ENCODE measurements around the gene SIGLECL1.

DNA sequence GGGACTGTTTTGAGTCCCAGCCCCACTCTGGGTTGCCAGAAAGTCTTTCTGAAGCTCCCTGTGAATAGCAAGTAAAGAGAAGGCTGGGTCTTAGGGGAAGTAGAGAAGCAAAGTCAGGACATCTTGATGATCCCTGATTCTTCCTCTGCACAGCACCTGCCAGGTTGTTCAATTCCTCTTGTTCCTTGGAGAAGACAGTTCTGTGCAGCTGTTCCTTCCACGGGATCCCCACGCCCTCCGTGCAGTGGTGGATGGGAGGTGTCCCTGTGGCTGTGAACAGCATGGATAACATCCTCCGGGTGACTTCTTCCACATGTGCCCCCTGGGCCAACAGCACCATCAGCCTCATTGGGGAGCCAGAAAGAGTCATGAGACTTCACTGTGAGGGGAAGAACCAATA lies 31.5 kb downstream of the SIGLECL1 start:
- TF ChIP-seq, protein P1, sequence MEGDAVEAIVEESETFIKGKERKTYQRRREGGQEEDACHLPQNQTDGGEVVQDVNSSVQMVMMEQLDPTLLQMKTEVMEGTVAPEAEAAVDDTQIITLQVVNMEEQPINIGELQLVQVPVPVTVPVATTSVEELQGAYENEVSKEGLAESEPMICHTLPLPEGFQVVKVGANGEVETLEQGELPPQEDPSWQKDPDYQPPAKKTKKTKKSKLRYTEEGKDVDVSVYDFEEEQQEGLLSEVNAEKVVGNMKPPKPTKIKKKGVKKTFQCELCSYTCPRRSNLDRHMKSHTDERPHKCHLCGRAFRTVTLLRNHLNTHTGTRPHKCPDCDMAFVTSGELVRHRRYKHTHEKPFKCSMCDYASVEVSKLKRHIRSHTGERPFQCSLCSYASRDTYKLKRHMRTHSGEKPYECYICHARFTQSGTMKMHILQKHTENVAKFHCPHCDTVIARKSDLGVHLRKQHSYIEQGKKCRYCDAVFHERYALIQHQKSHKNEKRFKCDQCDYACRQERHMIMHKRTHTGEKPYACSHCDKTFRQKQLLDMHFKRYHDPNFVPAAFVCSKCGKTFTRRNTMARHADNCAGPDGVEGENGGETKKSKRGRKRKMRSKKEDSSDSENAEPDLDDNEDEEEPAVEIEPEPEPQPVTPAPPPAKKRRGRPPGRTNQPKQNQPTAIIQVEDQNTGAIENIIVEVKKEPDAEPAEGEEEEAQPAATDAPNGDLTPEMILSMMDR (IDR thresholded peaks at IDR 0.05; ENCODE audit: insufficient read depth, low read depth, low read length), result no peak
- TF ChIP-seq EZH2 (IDR thresholded peaks at IDR 0.05; ENCODE audit: insufficient read depth, low read length), result no peak
